HG03103 (cell line): Measurements from ENCODE around the gene PRR30.
"Not testable (repeated sequence)": the region's sequence is repeated elsewhere in the genome, so short reads cannot be mapped to it uniquely, and the experiment has no call there.

Experiments
- ATAC-seq: cut with Tn5 transposase; IDR thresholded peaks from one replicate; pipeline ENCODE4 v1.9.1; 2021; ENCODE audit warnings: low read depth; ENCODE audit not compliant: unreplicated experiment

PRR30 gene

DNA sequence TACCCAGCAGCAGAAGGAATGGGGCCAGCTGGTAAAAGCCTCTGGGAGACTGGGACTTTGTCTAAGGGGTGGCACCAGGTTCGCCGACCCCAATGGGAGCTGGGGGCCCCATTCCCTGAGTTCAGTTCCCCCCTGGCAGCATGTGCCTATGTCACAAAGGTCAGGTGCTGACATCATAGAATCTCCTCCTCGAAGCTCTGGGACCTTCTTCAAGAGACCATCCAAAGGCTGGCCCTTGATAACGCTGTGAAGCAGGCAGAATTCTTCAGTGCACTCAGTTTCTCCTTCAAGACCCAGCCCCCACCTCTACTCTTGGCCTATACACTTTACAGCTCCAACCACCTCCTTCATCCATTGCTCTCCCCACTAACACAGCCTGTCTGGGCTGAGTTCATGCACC lies at the start of gene PRR30:
Gene PRR30, minus strand, starts transcription at position 101 of the 400 bp plus-strand sequence. CDS start 1,081 bp downstream, outside the sequence.
- no peak for ATAC-seq

DNA sequence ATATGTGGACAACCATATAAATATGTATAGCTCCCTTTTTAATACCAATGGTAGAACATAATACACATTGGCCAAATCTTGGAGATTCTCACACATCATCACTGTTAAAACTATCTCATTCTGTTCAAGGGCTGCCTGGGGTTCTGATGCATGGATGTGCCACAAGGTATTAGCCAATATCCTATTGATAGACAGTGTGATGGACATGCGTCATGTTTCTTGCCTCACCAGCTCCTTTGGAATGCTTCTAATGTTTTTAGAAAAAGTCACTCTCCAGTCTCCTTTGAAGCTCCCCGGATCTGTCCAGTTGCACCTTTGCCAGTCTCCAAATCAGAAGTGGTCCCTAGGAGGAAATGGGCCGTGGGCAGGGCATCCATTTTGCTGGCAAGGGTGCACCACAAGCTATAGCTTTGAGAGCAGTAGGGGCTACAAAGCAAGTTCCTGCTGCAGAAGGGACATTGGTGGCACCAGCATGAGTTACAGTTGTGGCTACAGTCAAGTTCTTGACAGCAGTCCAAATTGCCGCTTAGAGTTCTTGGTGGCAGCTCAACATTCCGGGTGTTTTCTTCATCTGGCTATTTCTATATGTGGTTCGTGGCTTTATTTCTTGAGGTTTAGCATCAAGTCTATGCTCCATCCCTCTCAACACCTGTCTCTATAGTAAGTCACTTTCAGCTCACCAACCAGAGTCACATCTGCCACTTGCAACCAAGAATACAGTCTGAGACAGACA lies 47.6 kb upstream of the PRR30 start:
- ATAC-seq: no peak

DNA sequence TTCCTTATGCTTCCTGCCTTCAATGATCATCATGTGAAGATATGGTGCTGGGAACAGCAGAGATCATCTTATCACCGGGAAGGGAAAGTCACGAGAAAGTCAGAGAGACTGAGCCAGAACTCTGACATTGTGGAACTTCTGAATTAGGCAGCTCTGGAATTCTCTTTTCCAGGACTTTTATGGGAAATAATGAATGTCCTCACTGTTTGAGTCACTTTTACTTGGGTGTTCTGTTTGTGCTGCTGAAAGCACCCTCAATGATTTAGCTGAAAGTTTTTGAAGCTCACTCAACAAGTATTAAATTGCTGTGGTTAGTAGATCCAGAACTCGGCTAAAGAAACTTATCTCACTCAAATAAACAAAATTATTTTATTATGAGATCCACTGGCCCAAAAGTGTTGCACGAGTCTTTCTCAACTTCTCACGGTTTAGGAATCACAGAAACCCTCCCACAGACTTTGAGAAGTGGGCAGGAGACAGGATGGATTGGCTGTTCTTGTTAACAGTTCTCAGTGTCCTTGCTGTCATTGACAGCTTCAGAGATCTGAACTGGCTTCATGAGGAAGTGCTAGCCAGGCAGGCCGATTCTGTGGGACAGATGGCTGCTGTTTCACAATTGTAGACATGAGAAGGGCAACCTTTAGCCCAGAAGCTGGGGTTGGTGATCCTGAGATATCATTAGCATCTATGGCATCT lies 46.3 kb upstream of the PRR30 start:
- ATAC-seq: no peak

DNA sequence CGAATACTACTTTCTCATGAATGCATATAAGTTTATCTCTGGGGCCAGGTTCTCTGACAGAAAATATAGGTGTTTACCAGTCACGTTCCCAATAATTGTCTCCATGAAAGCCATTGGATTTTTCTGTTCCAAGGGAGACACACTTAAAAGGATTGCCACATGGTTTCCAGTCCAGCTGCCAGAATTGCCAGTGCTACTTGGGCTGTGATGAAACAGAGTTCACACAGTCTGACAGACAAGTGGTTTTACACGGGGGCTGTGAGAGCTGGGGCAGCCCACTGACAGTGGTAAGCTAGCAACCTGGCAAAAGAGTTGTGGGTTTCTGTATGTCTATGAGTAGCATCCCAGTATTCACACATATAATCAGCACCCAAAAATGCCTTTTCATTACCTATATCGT lies 44.9 kb upstream of the PRR30 start:
- no peak for ATAC-seq

DNA sequence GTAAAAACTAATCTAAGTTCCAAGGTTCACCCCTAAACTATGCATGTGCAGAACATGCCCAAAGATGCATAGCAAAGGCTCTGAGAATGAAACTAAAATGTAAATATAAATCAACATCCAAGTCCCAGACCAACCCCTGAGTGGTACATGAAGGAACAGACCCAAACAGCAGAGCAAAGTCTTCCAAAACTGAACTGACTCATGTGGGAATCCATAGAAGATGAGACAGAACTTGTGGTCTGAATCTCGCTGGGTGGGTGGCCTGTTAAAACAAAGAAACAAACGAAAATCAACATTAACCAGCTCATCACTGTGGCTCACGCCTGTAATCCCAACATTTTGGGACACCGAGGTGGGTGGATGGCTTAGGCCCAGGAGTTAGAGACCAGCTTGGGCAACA lies 43.1 kb upstream of the PRR30 start:
- ATAC-seq: no peak

DNA sequence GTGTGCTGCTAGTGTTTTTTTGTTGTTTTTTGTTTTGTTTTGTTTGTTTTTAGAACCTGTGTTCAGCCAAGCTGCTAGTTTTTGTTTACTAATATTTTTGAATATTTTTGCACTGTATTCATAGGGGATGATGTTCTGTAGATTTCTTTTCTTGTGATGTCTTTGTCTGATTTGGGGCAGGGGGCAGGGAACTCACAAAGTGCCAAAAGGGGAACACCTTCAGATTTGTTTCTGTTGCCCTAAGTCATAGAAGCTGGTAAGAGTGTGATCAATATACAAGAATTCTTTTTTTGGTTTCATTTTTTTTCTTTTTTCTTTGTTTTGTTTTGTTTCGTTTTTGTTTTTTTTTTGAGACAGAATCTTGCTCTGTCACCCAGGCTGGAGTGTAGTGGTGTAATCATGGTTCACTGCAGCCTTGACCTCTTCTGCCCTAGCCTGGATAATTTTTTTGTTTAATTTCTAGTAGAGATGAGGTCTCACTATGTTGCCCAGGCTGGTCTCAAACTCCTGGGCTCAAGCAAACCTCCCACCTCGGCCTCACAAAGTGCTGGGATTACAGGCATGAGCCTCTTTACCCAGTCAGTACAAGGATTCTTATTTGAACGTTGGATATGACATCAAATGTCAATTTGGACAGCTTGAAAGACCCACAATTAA lies 40.3 kb upstream of the PRR30 start:
- no peak for ATAC-seq

DNA sequence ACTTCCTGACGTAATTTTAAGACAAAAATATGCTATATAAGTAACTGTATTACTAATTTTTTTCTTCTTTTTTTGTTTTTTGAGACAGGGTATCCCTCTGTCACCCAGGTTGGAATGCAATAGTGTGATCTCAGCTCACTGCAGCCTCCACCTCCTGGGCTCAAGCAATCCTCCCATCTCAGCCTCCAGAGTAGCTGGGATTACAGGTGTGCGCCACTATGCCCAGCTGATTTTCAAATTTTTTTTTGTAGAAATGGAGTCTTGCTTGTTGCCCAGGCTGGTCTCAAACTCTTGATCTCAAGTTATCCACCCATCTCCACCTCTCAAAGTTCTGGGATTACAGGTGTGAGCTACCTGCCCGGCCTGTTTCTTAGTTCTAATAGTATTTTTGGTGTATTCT lies 39.3 kb upstream of the PRR30 start:
- no peak for ATAC-seq

DNA sequence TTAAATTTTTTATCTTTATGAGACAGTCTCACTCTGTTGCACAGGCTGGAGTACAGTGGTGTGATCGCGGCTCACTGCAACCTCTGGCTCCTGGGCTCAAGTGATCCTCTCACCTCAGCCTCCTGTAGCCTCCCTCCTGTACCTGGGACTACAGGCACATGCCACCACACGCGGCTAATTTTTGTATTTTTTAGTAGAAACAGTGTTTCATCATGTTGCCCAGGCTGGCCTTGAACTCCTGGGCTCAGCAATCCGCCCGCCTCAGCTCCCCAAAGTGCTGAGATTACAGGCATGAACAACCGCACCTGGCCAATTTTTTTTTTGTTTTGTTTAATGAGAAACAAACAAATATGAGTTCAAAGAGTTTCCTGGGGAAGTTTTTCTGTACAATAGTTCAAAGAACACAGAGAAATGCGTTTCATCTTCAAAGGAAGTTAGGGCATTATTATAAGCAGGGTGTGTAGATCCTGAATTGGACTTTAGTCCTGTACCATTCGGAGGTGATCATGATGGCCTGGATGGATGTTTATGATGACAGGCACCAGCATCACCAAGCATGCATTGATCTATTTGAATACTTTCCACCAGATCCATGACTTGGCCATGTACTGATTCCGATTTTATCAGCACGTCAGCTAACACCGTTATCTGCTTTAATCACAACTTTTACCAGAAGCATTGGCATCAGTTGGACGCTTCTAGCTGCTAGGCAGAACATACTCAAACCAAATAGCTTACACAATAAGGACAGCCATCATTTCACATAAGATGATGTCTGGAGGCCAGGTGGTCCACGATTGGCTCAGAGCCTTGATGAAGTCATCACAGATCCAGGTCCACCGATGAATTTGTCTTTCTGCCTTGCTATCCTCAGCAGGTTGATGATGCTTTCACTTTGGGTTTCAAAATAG lies 38.5 kb upstream of the PRR30 start:
- ATAC-seq: no peak

DNA sequence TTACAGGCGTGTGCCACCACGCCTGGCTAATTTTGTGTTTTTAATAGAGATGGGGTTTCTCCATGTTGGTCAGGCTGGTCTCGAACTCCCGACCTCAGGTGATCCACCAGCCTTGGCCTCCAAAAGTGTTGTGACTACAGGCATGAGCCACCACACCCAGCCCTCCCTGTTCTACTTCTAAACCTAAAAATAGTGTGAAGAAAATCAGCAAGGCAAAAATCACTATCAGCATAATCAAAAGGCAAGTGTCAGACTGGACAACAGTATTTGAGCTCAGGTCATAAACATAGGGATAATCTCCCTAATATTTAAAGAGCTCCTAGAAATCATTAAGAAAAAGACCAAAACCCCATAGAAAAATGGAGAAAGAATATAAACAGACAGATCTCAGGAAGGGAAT lies 36.6 kb upstream of the PRR30 start:
- not testable (repeated sequence) for ATAC-seq

DNA sequence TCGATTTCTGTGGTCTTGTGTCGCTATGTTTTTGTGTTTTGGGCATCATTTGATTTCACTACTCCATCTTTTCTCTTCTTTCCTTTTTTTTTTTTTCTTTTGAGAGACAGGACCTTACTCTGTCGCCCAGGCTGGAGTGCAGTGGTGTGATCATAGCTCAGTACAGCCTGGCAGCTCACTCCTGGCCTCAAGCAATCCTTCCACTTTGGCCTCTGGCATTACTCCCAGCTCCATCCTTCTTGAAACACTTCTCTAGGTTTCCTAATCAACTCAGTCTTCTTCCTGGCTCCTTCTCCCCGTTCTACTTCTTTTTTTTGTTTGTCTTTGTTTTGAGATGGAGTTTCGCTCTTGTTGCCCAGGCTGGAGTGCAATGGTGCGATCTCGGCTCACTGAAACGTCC lies 36.1 kb upstream of the PRR30 start:
- no peak for ATAC-seq

DNA sequence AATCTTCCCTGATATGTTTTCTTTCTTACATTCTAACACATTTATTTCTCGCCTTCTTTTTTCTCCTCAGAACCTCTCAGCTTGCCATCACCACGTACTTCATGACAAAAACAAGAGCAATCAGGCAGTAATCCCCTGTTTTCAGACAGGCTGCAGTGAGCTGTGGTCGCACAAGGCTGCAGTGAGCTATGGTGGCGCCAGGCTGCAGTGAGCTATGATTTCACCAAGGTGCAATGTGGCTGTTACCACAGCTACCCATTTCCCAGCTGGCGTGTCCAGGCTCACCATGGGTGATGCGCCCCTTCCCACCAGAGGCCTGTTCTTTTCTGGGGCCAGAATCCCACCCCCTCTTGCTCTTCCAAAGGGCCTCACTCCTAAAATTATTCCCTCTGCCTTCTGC lies 35.4 kb upstream of the PRR30 start:
- ATAC-seq: no peak

DNA sequence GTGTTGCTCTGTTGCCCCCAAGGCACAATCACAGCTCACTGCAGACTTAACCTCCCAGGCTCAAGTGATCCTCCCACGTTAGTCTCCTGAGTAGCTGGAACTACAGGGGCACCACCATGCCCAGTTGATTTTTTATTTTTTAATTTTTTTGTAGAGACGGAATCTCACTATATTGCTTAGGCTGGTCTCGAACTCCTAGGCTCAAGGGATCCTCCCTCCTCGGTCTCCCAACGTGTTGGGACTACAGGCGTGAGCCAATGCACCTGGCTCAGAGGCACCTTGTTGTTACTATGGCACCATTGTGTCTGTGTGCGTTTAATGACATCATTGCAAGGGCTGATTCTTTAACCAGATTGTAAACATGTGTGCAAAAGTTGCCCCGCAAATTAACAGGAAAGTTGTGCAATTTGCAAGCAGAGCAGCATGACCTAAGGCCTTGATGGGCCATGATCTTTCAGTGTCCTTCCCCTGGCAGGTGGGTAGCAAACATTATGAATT lies 32.2 kb upstream of the PRR30 start:
- ATAC-seq: no peak

DNA sequence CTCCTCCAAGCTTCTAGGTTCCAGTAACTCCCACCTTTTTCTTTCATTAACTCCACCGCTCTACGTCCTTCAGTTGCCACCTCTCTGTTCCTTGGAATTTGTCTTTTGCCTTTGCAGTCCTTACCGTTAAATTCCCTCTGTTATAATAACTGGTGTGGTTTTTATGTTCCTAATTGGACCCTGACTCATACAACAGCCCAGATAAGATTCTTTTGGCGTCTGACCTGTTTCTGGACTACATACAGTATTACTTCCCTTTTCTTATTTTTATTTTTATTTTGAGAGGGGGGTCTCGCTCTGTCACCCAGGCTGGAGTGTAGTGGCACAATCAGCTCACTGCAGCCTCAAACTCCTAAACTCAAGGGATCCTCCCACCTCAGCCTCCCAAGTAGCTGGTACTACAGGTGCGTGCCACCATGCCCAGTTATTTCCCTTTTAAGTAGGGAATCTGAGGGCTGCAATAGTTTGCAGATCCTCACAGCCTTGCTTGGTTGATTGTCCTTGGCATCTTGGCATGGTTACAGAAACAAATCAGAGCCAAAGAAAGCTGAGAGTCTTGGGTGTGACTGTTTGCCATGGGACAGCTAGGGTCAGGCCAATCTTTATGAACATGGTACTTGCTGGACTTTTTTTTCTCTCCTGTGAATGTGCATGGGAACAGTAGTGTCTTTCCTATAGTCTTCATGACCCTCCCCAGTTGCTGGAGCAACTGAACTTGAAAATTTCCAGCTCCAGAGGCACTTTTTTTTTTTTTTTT lies 31.5 kb upstream of the PRR30 start:
- ATAC-seq: no peak

DNA sequence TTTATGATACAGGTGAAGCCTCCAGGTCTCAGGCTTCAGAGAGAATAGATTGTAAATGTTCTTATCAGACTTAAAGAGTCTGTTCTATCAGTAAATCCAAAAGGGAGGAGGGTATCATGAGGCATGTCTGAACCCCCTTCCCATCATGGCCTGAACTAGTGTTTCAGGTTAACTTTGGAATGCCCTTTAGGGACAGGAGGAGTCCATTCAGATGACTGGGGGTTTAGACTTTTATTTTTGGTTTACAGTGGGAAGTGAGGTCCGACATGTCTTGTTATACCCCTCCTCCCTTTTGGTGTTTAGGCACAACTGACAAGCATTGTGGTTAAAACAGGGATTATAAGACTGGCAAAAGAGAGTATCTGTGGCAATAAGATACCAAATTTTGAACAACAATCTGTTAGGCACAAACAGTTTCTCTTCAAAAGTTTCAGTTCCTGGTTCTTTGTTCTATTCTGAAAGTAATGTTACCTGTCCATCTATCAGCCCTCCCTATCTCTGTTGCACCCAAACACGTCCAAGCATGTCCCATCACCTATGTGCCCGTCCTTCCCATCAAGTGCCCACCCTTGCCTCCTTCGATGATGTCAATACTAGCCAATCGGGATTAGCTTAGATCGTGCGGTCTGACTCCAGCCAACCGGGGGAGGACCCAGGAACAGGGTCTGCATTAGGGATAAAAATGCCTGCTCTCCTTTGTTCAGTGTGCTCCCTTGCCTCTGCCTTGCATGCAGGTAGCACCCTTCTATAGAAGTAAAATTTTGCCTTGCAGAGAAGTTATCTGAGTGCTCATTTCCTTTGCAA lies 26.0 kb upstream of the PRR30 start:
- no peak for ATAC-seq

DNA sequence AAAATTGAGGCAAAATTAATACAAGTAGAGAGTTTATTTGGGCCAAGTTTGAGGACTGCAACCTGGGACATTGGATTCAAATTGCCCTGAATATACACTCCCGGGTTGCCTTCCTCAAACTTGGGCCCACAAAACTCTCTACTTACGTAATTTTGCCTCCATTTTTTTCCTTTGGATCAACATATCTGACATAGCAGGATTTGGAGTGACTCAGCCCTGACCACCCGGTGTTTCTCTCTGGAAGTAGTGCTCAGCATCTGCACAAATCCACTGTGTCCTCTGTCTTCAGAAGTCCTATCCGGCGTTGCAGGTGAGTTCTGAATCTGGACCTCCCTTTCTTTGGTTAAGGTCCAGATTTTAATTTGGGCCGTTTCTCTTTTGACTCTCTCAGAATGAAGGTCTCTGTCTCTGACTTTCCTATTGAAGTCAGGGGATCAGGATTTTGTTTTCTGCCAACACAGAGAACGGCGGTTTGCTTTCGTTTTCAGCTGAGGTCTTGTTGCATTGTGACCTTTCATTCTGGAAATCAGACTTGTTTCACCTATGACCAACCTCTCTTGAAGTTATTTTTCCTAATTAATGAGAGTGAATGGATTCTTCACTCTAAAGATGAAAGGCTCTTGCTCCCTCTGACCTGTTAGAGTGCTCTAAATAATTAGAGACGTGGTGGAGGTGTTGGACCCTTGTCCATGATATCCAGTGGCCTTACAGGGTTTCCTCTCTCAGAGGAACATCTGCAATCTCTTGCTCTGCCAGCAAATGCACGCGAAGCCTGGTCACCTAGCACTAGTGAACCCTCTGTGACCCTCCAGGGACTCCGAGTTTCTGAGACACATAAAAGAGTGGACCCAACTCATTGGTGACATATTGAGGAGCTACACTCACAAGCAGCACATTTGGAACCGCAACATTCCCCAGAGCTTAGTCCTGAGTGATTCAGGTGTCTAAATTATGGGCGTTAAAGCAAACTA lies 23.2 kb upstream of the PRR30 start:
- ATAC-seq: no peak

DNA sequence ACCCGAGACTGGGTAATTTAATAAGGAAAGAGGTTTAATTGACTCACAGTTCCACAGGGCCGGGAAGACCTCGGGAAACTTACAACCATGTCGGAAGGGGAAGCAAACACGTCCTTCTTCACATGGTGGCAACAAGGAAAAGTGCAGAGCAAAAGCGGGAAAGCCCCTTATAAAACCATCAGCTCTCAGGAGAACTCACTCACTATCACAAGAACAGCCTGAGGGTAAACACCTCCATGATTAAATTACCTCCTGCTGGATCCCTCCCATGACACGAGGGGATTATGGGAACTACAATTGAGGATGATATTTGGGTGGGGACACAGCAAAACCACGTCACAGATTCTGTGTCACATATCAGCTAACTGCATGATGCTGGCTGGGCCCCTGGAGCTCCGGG lies 21.0 kb upstream of the PRR30 start:
- no peak for ATAC-seq

DNA sequence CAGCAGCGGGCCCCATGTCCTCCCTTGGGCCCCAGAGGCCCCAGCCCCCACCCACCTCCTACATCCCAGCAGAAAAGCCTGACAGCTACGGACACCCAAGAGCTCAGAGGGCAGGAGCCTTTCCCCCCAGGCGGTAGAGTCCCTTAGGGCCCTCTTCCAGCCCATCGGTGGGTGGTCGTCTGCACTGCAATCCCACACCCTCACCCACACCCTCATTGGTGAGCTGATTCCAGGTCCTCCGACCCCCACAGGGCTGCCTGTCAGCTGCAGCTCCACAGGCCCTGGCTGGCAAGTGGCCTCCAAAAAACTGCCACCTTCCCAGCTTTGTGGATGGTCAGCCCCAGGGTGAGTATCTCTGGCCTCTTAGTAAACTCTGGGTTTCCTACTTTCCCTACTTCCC lies 20.1 kb upstream of the PRR30 start:
- no peak for ATAC-seq

DNA sequence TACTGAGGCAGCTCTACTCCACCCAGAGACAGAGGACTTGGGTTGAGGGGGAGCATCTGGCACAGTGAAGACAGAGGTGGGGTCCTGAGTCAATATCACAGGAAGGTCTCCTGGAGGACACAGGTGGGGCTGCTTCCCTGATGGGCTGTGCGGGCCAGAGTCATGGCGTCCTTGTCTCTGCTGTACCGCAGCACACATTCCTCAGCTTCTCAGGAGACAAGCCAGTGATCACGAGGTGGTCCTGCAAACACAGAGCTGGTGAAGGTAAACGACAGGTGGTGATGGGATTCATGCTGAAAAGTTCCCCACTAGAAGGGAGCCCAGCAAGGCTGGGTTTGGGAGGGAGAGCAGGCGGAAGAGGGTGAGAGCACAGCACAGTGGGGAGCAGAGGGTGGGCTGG lies 19.3 kb upstream of the PRR30 start:
- ATAC-seq: no peak
